Measurements from ENCODE around the gene POLR2J.
"Not testable (repeated sequence)": the region's sequence is repeated elsewhere in the genome, so short reads cannot be mapped to it uniquely, and the experiment has no call there.

POLR2J gene

DNA sequence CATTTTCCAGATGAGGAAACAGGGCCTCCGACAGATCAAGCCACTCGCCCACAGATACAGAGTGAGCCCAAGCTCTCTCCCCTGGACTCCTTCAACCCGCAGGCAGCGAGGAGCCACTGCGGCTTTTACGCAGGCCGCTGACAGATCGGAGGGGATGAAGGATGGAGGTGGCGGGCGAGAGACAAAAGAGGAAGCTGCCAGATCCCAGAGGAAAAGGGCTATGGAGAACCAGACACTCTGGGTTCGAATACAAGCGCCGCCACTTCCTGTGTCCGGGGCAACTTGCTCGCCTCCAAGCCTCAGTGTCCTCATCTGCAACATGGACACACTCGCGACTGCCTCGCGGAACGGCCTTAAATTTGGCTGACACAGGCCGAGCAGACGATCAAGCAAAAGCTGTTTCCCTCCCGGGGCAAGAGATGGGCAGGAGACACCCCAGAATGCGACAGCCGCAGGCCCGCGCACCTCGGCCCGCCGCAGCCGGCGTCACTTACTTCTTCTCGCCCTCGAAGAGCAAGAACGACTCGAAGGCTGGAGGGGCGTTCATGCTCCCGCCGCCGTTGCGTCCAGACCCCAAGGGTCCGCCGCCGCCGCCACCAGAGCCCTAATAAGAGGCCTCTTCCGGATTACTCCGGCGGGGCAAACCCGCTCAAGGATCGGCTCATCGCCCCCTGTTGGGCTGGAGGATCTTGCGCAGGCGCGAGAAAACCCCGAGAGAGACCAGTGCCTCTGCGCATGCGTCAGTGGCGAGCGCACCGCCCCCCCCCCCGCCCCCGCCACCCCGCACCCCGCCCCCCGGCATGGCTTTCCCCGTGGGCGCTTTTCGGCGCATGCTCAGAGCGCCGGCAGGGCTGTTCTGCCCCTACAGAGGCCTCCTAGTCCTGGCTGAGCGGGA lies at the start of gene POLR2J:
POLR2J (minus strand) TSS at position 609 of the 895 bp plus-strand sequence; CDS start at position 547, 62 bp downstream.
- not testable (repeated sequence) for DNase-seq

DNA sequence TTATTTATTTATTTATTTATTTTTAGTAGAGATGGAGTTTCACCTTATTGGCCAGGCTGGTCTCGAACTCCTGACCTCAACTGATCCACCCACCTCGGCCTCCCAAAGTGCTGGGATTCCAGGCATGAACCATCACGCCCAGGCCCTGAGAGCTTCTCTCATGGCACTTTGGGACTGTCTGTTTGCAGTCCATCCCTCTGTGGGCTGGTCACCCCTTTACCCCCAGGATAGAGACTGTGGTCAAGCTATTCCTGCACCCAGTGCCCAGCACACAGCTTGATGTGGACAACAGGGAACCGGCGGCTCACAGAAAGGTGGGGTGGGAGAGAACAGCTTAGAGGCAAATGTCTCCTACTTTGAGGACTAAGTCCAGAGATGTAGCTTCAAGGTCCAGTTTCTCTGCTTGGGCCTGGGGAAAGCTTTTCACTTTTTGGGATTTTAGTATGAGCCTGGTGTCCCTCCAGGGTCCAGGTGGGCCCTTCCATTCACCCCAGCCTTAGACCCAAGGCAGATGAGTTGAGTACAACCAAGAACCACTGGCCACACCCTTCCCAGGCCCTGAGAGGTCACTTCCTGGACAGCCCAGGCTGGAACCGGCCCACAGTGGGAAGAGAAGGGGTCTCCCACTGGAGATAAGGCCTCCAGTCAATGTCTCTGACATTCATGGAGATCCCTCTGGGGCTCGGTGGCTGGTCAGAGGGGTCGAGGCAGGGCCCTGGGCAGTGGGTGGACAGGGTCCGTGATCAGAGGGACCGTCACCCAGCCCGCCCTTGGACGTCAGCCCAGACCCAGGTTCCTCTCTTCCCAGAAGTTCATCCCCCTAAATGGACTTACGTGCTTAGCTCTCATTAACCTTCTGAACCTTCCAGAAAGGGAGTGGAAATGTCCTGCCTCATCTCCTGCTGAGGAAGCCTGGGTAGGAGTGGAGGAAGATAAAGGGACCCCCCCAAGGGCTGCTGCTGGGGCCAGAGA lies 49.4 kb upstream of the POLR2J start:
- DNase-seq, result not testable (repeated sequence)

DNA sequence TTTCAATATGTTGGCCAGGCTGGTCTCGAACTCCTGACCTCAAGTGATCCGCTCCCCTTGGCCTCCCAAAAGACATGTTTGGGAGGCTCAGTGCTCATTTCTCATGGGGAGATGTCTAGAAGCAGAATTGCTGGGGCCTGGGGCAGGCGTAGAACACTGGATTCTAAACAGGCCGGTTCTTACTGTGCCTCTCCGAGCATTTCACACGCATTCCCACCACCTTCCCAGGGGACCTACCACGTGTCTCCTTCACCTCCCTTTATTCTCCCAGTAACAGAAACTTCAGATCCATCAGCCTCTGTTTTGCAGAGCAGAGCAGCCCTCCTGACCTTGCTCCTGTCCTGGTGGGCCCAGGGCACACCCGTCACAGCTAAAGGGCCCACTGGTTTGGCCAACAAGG lies 48.5 kb upstream of the POLR2J start:
- DNase-seq, result not testable (repeated sequence)

DNA sequence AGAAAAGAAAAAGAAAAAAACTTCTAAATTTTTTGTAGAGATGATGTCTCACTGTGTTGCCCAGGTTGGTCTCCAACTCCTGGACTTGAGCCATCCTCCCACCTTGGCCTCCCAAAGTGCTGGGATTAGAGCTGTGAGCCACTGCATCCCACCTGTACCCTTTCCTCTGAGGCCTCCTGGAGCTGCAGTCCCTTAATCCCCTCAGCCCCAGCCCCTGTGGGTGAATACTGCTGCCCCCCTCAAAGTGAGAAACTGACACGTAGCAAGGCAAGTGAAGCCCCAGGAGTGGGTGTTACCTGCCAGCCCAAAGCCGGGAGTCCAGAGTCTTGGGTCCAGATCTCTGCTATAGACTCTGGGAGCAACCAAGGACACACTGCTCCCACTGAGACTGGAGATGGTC lies 46.1 kb upstream of the POLR2J start:
- not testable (repeated sequence) for DNase-seq

DNA sequence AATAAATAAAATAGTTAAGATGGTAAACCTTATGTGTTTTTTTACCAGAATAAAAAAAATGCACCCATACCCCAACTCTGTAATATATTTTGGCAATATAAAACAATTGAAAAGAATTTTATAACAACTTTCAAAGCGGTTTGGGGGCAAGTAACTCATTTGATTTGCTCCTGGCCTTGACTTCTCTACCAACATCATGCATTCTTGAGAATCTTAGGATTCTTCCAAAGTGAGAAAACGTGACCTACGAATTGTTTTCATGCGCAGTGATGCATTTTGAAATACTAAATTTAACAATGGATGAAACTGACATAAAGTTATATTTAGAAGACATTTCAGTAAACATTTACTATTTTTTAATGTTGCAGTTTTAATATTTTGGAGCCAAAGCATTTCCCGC lies 42.1 kb upstream of the POLR2J start:
- DNase-seq, result not testable (repeated sequence)

DNA sequence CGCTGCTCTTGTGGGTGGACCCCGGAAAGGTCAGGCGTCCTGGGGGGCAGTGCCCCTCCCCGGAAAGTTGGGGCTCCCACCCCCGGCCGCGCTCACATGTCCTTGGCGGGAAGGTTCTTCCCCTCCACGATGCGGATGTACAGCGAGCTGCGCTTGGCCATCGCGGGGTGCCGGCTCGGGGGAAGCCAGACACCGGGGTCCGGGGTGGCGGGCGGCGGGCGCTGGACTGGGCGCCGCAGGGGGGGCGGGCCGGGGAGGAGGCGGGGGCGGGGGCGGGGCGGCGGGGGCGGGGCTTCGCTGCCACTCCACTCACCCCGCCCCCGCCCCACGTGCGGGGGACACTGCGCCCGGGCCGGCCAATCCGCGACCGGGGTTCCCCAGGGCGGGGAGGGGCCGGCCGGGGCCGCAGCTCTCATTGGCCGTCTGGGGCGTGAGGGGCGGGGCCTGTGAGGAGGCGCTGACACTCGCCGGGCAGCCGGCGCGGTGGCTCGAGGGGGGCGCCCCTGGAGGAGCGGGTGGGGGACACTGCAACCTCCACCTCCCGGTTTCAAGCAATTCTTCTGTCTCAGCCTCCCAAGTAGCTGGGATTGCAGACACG lies 38.9 kb upstream of the POLR2J start, which contains the start of gene RASA4B:
RASA4B (minus strand) TSS at position 228 of the 598 bp plus-strand sequence; CDS start at position 161, 67 bp downstream.
- DNase-seq, result not testable (repeated sequence)

DNA sequence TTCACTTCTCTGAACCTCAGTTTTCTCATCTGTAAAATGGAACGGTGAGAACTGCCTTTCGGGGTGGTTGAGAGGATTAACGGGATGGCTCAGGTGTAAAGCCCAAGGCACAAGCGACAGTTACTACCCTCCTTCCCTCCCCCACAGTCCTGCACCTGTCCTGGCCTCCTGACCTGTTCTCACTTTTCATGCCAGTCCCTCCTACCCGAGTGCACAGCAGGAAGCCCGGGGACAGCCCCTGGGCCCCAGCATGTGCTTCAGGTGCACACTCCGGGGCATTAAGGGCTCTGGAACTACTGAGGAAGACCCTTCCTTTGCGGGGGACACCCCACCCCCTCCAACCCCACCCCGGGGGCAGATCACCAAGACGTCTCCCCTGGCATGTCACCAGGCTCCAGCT lies 38.2 kb upstream of the POLR2J start:
- DNase-seq, result not testable (repeated sequence)

DNA sequence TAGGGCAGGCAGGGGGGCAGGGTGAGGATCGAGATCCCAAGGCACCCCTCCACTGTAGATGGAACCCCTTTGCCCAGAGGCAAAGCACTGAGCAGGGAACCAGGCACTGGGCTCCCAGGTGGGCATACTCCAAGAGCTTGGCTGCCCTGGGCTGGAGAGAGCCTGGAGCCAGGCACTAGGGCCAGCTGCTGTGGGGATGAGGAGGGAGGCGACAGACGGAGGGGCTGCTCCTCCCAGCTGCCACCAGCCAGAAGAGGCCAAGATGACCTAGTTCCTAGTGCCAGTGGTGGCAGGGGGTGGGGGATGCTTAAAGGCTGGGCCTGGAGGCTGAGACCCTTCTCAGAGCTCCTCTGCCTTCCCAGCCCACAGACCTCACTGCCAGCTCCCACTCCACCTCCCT lies 37.2 kb upstream of the POLR2J start:
- not testable (repeated sequence) for DNase-seq

DNA sequence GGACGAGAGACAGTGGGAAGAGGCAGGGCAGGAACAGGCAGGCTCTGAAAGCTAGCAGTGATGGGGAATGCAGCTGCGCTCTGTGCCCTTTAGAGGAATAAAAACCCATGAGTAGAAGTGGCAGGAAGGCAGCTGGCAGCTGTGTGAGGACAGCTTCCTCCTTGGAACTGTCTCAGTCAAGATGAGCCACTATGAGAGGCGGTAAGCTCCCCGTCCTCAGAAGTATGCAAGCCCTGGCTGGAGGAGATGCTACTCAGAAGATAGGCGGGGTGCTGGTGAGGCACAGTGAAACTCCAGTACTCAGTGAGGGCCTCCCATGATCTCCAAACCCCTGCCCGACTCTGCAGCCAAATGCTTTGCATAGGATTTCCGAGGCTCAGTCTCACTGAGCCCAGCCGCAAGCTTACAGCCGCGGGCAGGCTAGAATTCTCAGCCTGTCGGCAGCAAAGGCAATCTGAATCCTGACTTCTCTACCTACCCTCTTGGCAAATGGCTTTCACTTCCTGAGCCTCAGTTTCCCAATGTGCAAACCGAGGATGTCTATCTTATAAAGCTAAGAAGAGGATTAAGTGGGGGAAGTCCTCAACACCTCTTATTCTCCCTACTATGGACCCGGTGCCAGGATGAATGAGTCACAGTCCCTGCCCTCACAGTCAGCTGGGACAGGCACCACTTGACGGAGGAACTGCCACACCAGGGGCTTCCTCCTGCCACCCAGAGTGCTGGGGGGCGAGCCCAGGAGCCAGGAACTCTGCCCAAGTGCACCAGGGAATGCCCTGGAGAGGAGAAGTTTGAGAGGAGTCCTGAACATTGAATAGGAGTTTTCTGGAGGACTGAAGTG lies 36.4 kb upstream of the POLR2J start:
- DNase-seq, result not testable (repeated sequence)

DNA sequence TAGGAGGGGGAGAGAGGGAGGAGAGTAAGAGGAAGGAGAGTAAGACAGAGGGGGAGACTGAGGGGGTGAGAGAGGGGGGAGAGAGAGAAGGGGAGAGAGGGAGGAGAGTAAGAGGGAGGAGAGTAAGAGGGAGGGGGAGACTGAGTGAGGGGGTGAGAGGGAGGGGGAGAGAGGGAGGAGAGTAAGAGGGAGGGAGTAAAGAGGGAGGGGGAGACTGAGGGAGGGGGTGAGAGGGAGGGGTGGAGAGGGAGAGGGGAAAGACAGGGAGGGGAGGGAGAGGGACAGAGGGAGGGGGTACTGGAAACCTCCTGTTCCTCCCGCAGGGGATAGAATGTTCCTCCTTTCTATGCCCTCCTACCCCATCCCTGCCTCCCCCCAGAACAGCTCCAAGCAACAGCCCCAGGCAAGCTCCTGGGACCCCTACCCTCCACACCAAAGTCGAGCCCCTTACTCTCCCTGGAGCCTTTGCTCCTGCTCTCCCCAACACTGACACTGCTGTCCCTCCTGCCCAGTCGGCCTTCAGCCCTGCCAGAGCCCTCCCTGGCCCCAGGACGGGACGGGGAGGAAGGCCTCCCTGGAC lies 34.0 kb upstream of the POLR2J start:
- not testable (repeated sequence) for DNase-seq

DNA sequence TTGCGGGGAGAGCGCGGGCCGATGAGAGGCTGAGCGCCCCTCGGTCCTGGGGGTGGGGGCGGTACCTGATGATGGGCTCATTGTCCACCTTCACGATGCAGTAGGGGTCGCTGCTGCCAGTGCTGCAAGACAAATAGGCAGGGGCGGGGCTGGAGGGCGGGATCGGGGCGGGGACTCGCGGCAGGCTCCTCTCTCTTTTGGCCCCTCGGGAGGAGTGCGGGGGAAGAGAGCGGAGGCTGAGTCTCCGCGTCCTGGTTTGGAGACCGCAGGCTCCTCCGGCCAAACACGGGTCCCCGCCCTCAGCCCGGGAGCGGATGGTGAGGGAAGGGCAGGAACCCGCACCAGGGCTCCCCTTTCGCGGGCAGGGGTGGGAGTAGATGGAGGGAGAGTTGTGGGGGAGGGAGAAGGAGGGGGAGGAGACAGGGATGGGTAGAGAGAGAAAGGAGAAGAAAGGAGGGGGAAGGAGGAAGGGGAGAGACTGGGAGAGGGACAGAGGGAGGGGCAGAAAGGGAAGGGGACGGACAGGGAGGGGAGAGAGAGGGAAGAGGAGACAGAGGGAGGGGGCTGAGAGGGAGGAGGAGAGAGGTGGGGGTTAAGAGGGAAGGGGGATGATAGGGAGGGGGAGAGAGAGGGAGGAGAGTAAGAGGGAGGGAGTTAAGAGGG lies 33.3 kb upstream of the POLR2J start:
- DNase-seq, result not testable (repeated sequence)

DNA sequence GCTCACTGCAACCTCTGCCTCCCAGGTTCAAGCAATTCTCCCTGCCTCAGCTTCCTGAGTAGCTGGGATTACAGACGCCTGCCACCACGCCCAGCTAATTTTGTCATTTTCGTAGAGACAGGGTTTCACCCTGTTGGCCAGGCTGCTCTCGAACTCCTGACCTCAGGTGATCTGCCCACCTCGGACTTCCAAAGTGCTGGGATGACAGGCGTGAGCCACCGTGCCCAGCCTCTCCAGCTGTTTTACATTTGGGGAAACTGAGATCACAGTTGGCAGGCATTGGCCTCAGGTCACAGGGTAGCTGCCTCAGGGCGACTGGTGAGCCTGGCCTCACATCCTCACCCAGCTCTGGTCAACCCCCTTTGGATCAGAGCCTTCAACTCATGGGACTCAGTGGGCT lies 31.9 kb upstream of the POLR2J start:
- DNase-seq, result not testable (repeated sequence)

DNA sequence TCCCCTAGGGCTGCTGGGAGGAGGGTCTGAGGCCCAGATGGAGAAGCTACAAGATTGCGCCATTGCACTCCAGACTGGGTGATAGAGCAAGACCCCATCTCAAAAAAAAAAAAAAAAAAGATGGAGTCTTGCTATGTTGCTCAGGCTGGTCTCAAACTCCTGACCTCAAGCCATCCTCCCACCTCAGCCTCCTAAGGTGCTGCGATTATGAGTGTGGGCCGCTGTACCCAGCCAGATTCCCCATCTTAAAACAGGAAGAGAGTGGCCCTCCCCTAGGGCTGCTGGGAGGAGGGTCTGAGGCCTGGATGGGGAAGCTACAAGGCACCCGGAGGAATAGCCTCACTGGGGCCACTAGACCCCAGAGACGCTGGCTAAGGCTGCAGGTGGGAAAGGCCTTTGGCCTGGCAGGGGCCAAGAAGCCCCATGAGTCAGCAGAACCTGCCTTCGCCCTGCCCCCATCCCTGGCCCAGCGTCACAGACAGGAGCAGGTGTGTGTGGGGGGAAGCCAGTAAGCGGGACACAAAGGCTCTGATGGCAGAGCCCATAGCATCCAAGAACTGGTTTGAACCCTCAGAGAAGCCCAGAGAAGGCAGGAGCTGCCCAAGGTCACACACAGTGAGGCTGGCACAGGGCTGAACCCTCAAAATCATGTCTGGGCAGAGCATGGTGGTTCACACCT lies 28.8 kb upstream of the POLR2J start:
- not testable (repeated sequence) for DNase-seq

DNA sequence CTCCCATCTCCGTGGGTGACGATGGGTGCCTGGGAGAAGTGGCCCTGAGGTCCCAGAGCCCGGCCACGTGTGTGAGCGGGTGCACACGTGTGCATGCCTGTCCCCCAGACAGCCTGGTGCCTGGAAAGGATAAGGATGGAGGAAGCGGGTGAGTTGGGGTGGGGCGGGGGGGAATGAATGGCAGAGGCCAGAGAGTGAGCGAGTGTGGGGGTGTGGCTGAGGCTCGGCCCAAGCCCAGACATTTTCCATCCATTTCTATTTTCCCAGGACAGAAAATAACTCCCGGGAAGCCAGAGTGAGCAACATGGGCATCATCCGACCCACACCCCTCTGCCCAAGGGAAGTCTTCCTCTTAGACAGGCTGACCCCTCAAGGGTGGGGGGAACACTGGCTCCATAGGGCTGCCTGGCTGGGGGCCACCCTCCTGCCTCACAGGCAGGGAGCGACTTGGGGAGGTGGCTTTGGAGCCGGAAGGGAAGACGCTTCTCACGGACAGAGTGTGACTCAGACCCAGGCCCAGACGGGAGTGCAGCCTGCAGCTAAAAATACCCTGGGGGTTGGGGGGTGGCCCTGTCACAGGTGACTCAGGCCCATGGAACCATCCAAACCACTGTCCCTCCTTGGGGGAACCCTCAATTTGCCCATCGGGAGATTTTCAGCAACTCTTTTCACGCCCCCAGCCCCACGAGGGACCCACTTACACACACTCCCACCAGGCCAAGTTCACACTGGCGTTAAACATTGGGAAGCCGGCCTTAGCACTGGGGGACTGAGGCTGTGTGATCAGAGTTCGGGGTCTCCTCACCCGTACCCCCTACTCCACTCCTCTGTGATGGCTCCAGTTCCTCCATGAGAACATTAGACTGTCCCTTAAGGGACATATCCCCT lies 26.8 kb upstream of the POLR2J start:
- DNase-seq, result not testable (repeated sequence)

DNA sequence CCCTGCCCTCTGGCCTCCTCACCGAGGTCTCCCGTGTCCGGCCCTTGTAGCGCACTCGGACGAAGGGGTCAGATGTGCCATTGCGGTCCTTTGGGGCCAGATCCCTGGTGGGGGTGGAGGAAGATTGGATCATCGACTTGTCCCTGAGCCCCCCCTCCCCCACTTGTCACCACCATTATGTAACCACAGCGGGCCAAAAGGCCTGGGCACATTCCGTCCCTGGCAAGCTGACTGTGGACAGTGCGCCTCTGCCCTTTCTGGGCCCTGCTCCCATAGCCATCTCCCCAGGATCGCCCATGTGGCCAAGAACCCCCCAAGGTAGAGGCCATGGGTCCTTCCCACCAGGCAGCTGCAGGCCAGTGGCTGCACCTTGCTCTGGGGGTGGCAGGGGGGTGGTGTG lies 24.4 kb upstream of the POLR2J start:
- DNase-seq, result not testable (repeated sequence)

DNA sequence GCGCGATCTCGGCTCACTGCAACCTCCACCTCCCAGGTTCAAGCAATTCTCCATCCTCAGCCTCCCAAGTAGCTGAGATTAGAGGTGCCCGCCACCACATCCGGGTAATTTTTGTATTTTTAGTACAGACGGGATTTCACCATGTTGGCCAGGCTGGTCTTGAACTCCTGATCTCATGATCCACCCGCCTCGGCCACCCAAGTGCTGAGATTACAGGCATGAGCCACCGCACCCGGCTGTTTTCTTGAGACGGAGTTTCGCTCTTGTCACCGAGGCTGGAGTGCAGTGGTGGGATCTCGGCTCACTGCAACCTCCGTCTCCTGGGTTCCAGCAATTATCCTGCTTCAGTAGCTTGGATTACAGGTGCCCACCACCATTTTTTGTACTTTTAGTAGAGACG lies 19.6 kb upstream of the POLR2J start:
- DNase-seq, result not testable (repeated sequence)

DNA sequence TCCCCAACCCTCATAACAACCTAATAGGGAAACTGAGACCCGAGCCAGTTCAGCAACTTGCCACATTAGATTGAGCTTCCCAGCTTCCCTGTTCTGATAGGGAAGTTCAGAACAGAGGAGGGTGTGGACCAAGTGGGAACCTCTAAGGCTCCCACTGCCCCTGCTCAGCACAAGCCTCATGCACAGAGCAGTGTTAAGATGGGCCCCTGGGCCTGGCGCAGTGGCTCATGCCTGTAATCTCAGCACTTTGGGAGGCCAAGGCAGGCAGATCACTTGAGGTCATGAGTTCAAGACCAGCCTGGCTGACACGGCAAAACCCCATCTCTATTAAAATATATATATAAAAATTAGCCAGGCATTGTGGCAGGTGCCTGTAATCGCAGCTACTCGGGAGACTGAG lies 18.6 kb upstream of the POLR2J start:
- DNase-seq, result not testable (repeated sequence)

DNA sequence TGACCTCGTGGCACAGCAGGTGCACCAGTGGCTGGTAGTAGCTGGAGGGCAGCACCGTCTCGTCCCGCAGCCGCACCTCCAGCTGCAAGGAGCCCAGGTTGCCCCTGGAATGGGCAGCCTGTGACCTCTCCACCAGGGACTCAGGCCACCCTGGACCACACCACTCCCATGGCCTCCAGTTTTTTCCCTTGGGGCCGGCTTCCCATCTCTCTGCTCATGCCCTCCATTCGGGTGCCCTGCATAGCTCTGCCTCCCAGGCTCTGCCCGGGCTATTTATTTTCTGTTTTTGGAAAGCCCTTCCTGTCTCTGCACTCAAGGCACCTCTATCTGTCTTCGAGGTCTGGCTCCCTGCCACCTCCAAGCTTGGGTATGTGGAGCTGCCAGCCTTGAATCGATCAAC lies 18.1 kb upstream of the POLR2J start:
- not testable (repeated sequence) for DNase-seq
